Neural cell (in vitro differentiated cells): ENCODE results near the gene CACNA1B.

Experiments used
- EP300 ChIP-seq: fragments of 450-650 bp; conservative IDR thresholded peaks from 2 replicates; pipeline ENCODE4 v1.6.1; 2014; ENCODE audit warnings: antibody characterized with exemption, mild to moderate bottlenecking, moderate library complexity; ENCODE audit not compliant: poor library complexity, severe bottlenecking
- MXI1 ChIP-seq: fragments of 450-650 bp; conservative IDR thresholded peaks from 2 replicates; pipeline ENCODE4 v1.6.1; 2014; ENCODE audit warnings: antibody characterized with exemption, mild to moderate bottlenecking; ENCODE audit not compliant: poor library complexity, severe bottlenecking
- POLR2AphosphoS5 ChIP-seq: IDR thresholded peaks from 2 replicates; pipeline ENCODE4 v1.6.1; 2012
- RAD21 ChIP-seq: fragments of 450-650 bp; conservative IDR thresholded peaks from 2 replicates; pipeline ENCODE4 v1.6.1; 2014; ENCODE audit warnings: antibody characterized with exemption, mild to moderate bottlenecking, moderate library complexity
- SMC3 ChIP-seq: fragments of 450-650 bp; conservative IDR thresholded peaks from 2 replicates; pipeline ENCODE4 v1.6.1; 2014; ENCODE audit warnings: antibody characterized with exemption, mild to moderate bottlenecking, moderate library complexity; ENCODE audit not compliant: poor library complexity
- TAF1 ChIP-seq: IDR thresholded peaks from 2 replicates; pipeline ENCODE4 v1.6.1; 2012; ENCODE audit warnings: low read depth
- TF ChIP-seq, protein P1 (sequence below): IDR thresholded peaks from 2 replicates; pipeline ENCODE4 v1.6.1; 2012; ENCODE audit warnings: borderline replicate concordance
- TF ChIP-seq, protein P2 (sequence below): fragments of 450-650 bp; IDR thresholded peaks from 2 replicates; pipeline ENCODE4 v1.5.1; 2014; ENCODE audit warnings: antibody characterized with exemption, mild to moderate bottlenecking, moderate library complexity; ENCODE audit not compliant: poor library complexity, severe bottlenecking

- no peak for TF ChIP-seq RAD21
- TF ChIP-seq, protein P1, sequence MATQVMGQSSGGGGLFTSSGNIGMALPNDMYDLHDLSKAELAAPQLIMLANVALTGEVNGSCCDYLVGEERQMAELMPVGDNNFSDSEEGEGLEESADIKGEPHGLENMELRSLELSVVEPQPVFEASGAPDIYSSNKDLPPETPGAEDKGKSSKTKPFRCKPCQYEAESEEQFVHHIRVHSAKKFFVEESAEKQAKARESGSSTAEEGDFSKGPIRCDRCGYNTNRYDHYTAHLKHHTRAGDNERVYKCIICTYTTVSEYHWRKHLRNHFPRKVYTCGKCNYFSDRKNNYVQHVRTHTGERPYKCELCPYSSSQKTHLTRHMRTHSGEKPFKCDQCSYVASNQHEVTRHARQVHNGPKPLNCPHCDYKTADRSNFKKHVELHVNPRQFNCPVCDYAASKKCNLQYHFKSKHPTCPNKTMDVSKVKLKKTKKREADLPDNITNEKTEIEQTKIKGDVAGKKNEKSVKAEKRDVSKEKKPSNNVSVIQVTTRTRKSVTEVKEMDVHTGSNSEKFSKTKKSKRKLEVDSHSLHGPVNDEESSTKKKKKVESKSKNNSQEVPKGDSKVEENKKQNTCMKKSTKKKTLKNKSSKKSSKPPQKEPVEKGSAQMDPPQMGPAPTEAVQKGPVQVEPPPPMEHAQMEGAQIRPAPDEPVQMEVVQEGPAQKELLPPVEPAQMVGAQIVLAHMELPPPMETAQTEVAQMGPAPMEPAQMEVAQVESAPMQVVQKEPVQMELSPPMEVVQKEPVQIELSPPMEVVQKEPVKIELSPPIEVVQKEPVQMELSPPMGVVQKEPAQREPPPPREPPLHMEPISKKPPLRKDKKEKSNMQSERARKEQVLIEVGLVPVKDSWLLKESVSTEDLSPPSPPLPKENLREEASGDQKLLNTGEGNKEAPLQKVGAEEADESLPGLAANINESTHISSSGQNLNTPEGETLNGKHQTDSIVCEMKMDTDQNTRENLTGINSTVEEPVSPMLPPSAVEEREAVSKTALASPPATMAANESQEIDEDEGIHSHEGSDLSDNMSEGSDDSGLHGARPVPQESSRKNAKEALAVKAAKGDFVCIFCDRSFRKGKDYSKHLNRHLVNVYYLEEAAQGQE: no peak
- TF ChIP-seq, protein P2, sequence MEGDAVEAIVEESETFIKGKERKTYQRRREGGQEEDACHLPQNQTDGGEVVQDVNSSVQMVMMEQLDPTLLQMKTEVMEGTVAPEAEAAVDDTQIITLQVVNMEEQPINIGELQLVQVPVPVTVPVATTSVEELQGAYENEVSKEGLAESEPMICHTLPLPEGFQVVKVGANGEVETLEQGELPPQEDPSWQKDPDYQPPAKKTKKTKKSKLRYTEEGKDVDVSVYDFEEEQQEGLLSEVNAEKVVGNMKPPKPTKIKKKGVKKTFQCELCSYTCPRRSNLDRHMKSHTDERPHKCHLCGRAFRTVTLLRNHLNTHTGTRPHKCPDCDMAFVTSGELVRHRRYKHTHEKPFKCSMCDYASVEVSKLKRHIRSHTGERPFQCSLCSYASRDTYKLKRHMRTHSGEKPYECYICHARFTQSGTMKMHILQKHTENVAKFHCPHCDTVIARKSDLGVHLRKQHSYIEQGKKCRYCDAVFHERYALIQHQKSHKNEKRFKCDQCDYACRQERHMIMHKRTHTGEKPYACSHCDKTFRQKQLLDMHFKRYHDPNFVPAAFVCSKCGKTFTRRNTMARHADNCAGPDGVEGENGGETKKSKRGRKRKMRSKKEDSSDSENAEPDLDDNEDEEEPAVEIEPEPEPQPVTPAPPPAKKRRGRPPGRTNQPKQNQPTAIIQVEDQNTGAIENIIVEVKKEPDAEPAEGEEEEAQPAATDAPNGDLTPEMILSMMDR: no peak
- TF ChIP-seq SMC3: no peak
- no peak for TF ChIP-seq POLR2AphosphoS5
- TF ChIP-seq TAF1: no peak
- no peak for TF ChIP-seq EP300
- no peak for TF ChIP-seq MXI1
Measured at GRCh38 chr9:137834846-137835546, 42.6 kb upstream of the CACNA1B start.
